Fibroblast of the aortic adventitia (primary cell): ENCODE results near the gene DGKH. TPM values are rescaled to one million over a fixed set of nuclear protein-coding genes. Genes with fewer than 3 reads are reported as not detected.

Experiments used
- DNase-seq: peaks from one replicate; pipeline ENCODE4 v3.0.0-alpha.2; 2010; ENCODE audit warnings: low read depth
- H3K4me3 ChIP-seq: 2 replicates; pipeline ENCODE4 v1.5.1; 2011; ENCODE audit warnings: low read depth, mild to moderate bottlenecking, control low read depth, low read length, moderate library complexity
- CTCF ChIP-seq: IDR thresholded peaks from 2 replicates; pipeline ENCODE4 v1.5.1; 2011; ENCODE audit warnings: mild to moderate bottlenecking, low read length, control low read depth, inconsistent platforms; ENCODE audit not compliant: insufficient read depth
- total RNA-seq: library from RNA; depleted of rRNA; stranded (reverse); fragments of >200 nt; gene quantifications from 2 replicates; pipeline ENCODE4 v1.2.3, GENCODE V29; 2012; ENCODE audit warnings: low replicate concordance

DGKH gene
- total RNA-seq, 1 donor: 17.1 TPM

- H3K4me3 ChIP-seq: no peak overlapping the region
- no peak for TF ChIP-seq CTCF
- DNase-seq: no peak
Measured at GRCh38 chr13:42173789-42174343, 125.4 kb downstream of the DGKH start.

- DNase-seq: peak; percentile 11
- no peak overlapping the region for H3K4me3 ChIP-seq
- TF ChIP-seq CTCF: no peak
Measured at GRCh38 chr13:42174344-42175162, 126.1 kb downstream of the DGKH start.

- H3K4me3 ChIP-seq: no peak overlapping the region
- no peak for DNase-seq
- TF ChIP-seq CTCF: no peak
Measured at GRCh38 chr13:42176294-42176693, 127.8 kb downstream of the DGKH start.

- no peak for DNase-seq
- no peak for TF ChIP-seq CTCF
- no peak overlapping the region for H3K4me3 ChIP-seq
Measured at GRCh38 chr13:42177189-42177588, 128.7 kb downstream of the DGKH start.

GRCh38 chr13:42181381-42181953, 133.0 kb downstream of the DGKH start:
- DNase-seq: peak; percentile 16
- no peak for TF ChIP-seq CTCF
- H3K4me3 ChIP-seq: no peak overlapping the region

GRCh38 chr13:42189061-42189460, 140.6 kb downstream of the DGKH start:
- no peak for DNase-seq
- H3K4me3 ChIP-seq: no peak overlapping the region
- TF ChIP-seq CTCF: no peak
